MCF 10A (cell line): ENCODE results near the gene ASPG. TPM values are rescaled to one million over a fixed set of nuclear protein-coding genes. Genes with fewer than 3 reads are reported as not detected.

Experiments used
- BruUV-seq: library from RNA; stranded (reverse); fragments of 400-500 nt; replicated peaks from 2 replicates; lab custom pipeline; 2021; lab: Mats Ljungman, UMichigan
- CTCF ChIA-PET: fragments of 300-600 bp; sonication (Branson Sonifier 250); formaldehyde crosslinking; extraction: SDS; loops from one replicate; lab custom pipeline; 2021; ENCODE audit warnings: antibody characterized with exemption, inconsistent platforms; lab: Yijun Ruan, JAX
- POLR2A ChIA-PET: fragments of 300-600, 350-650 bp; sonication (Branson Sonifier 250); formaldehyde crosslinking; extraction: SDS; loops from one replicate; lab custom pipeline; 2020; ENCODE audit warnings: antibody characterized with exemption, inconsistent platforms; lab: Yijun Ruan, JAX
- DNase-seq: peaks from one replicate; pipeline ENCODE4 v3.0.0-alpha.2; 2018; ENCODE audit not compliant: unreplicated experiment
- H3K27ac Mint-ChIP-seq: one replicate; pipeline ENCODE4 v1.8.0; 2022; ENCODE audit warnings: mild to moderate bottlenecking, low read depth, mixed read lengths; ENCODE audit not compliant: unreplicated experiment
- H3K27me3 Mint-ChIP-seq: one replicate; pipeline ENCODE4 v1.8.0; 2022; ENCODE audit warnings: mixed read lengths; ENCODE audit not compliant: insufficient read depth, unreplicated experiment
- H3K36me3 Mint-ChIP-seq: one replicate; pipeline ENCODE4 v1.8.0; 2022; ENCODE audit warnings: mild to moderate bottlenecking, moderate library complexity, mixed read lengths; ENCODE audit not compliant: insufficient read depth, unreplicated experiment
- H3K4me1 Mint-ChIP-seq: one replicate; pipeline ENCODE4 v1.8.0; 2022; ENCODE audit warnings: mixed read lengths; ENCODE audit not compliant: insufficient read depth, unreplicated experiment
- H3K4me3 Mint-ChIP-seq: one replicate; pipeline ENCODE4 v1.8.0; 2022; ENCODE audit warnings: mild to moderate bottlenecking, moderate library complexity, mixed read lengths; ENCODE audit not compliant: unreplicated experiment
- H3K9me3 Mint-ChIP-seq: one replicate; pipeline ENCODE4 v1.8.0; 2022; ENCODE audit warnings: mixed read lengths; ENCODE audit not compliant: unreplicated experiment
- CTCF ChIP-seq: fragments of 200-600 bp; IDR thresholded peaks from one replicate; pipeline ENCODE4 v1.8.0; 2022; ENCODE audit warnings: antibody characterized with exemption, mild to moderate bottlenecking; ENCODE audit not compliant: unreplicated experiment
- intact Hi-C: fragments of 100-400 bp; cut with micrococcal nuclease; formaldehyde crosslinking; loops from 2 replicates; pipeline ENCODE4 v1.14.1; 2022
- total RNA-seq: library from RNA; stranded (reverse); gene quantifications from 2 replicates; pipeline ENCODE4 v1.2.3, GENCODE V29; 2022

The ASPG gene
- total RNA-seq, 1 experiment from 2014 or later = 0.12 TPM

GRCh38 chr14:104066279-104066678, 19.2 kb upstream of the ASPG start:
- POLR2A ChIA-PET = no interaction called here
- no peak overlapping the region for H3K4me3 Mint-ChIP-seq
- no peak overlapping the region for H3K27ac Mint-ChIP-seq
- H3K4me1 Mint-ChIP-seq = no peaks in the 10 kb centered on the region
- intact Hi-C loops = no loop called here
- H3K9me3 Mint-ChIP-seq = peaks cover 6% of the 10 kb centered on the region
- CTCF ChIA-PET = interaction anchor here (0.6 to 0.8 kb wide), 3 partner anchors 8 to 569 kb away, joined by 3 to 5 read pairs (median 3); no protein-coding TSS in a partner anchor
- DNase-seq = no peak
- H3K27me3 Mint-ChIP-seq = no peaks in the 10 kb centered on the region
- no peaks in the 10 kb centered on the region for H3K36me3 Mint-ChIP-seq
- TF ChIP-seq CTCF = no peak
- no TSS peak for BruUV-seq

GRCh38 chr14:104066719-104067295, 18.7 kb upstream of the ASPG start:
- intact Hi-C loops = no loop called here
- no peak overlapping the region for H3K4me3 Mint-ChIP-seq
- CTCF ChIA-PET = no interaction called here
- POLR2A ChIA-PET = no interaction called here
- H3K27ac Mint-ChIP-seq = no peak overlapping the region
- no peak for TF ChIP-seq CTCF
- no peaks in the 10 kb centered on the region for H3K27me3 Mint-ChIP-seq
- H3K4me1 Mint-ChIP-seq = no peaks in the 10 kb centered on the region
- H3K9me3 Mint-ChIP-seq = peaks cover 6% of the 10 kb centered on the region
- H3K36me3 Mint-ChIP-seq = no peaks in the 10 kb centered on the region
- BruUV-seq = no TSS peak
- no peak for DNase-seq

- H3K27ac Mint-ChIP-seq = no peak overlapping the region
- no peaks in the 10 kb centered on the region for H3K27me3 Mint-ChIP-seq
- no TSS peak for BruUV-seq
- POLR2A ChIA-PET = interaction anchor here (0.7 kb wide), 1 partner anchor 173 kb away, joined by 6 read pairs; no protein-coding TSS in a partner anchor
- no peak for DNase-seq
- no peak overlapping the region for H3K4me3 Mint-ChIP-seq
- CTCF ChIA-PET = interaction anchor here (0.6 to 1.6 kb wide), 4 partner anchors 8 to 169 kb away, joined by 3 to 5 read pairs (median 4); no protein-coding TSS in a partner anchor
- TF ChIP-seq CTCF = no peak
- intact Hi-C loops = no loop called here
- no peaks in the 10 kb centered on the region for H3K36me3 Mint-ChIP-seq
- peaks cover 21% of the 10 kb centered on the region for H3K9me3 Mint-ChIP-seq
- no peaks in the 10 kb centered on the region for H3K4me1 Mint-ChIP-seq
Observed at GRCh38 chr14:104069541-104069940, 16.0 kb upstream of the ASPG start.

- no TSS peak for BruUV-seq
- no peak for DNase-seq
- TF ChIP-seq CTCF = no peak
- Mint-ChIP-seq H3K27ac (no peak overlapping the region), H3K27me3 (no peaks in the 10 kb centered on the region), H3K4me1 (no peaks in the 10 kb centered on the region), H3K9me3 (peaks cover 15% of the 10 kb centered on the region), H3K4me3 (no peak overlapping the region), H3K36me3 (no peaks in the 10 kb centered on the region)
- intact Hi-C loops = no loop called here
- ChIA-PET POLR2A (no interaction called here), CTCF (interaction anchor here (0.6 to 1.0 kb wide), 2 partner anchors 56 to 179 kb away, joined by 3 to 5 read pairs; no protein-coding TSS in a partner anchor)
Observed at GRCh38 chr14:104072586-104072985, 12.9 kb upstream of the ASPG start.
